ENCODE data around the gene MAP3K14. TPM values are rescaled to one million over a fixed set of nuclear protein-coding genes. Genes with fewer than 3 reads are reported as not detected.

MAP3K14 gene
- total RNA-seq, 2 donors from 2014 or later, result 12.5 to 16.1 TPM

- no peaks in the 10 kb centered on the region for H3K27me3 ChIP-seq (replicated peaks; ENCODE audit: insufficient read depth)
- DNase-seq (ENCODE audit: low spot score), result no peak
- no peak overlapping the region for H3K27ac ChIP-seq
- no peaks in the 10 kb centered on the region for H3K9me3 ChIP-seq
- H3K4me1 ChIP-seq (replicated peaks), result no peaks in the 10 kb centered on the region
- WGBS, result 69% methylated on average over 8 of the region's 8 CpGs
- H3K4me3 ChIP-seq, result peak overlapping the region in 1 of 2 donors; percentile 48
- intact Hi-C loops (cut with DNase I), result no loop called here
- no peaks in the 10 kb centered on the region for H3K36me3 ChIP-seq
- TF ChIP-seq POLR2A (IDR thresholded peaks at IDR 0.05) (no peak), CTCF (IDR thresholded peaks at IDR 0.05) (no peak), POLR2AphosphoS5 (IDR thresholded peaks at IDR 0.05) (no peak)
Observed at GRCh38 chr17:45222996-45223538, 93.8 kb downstream of the MAP3K14 start.

DNA sequence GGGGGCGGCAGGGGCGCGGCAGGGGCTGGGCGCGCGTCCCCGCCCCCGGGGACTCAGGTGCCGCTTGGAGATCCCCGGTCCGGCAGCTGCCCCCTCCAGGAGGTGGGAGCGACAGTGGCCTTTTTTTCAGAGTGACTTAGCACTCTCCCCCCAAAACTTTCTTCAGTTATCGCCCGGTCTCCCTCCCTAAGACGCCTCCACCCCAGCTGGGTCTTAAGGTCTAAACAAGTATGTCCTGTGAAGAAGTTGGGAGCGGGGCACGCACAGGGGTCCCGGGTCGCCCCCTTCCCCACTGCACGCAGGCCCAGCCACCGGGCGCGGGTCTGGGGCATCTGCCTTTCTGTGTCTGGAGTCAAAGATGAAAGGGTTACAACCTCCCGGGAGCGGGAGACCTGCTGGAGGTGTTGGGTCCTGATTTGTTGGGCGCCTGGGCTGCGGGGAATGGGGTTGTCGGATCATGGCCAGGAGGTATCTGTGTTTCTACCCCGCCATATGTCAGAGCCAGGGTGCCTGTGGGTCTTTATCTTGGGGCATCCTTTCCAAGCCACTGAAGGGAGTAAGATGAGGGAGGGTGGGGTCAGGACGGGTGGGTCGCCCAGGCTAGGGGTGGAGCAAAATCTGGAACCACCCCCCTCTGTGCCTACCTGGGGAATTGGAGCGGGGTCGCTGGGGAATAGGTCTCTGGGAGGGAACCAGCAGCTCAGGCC lies 94.4 kb downstream of the MAP3K14 start:
- intact Hi-C loops (cut with DNase I), result no loop called here
- Histone ChIP-seq H3K36me3 (no peaks in the 10 kb centered on the region), H3K9me3 (no peaks in the 10 kb centered on the region), H3K27me3 (replicated peaks; ENCODE audit: insufficient read depth) (no peaks in the 10 kb centered on the region), H3K27ac (peak overlapping the region in 1 of 2 donors; percentile 43), H3K4me1 (replicated peaks) (no peaks in the 10 kb centered on the region), H3K4me3 (peak overlapping the region; percentile 48 to 54)
- 19% methylated on average over 33 of the region's 33 CpGs for WGBS
- DNase-seq (ENCODE audit: low spot score), result no peak
- no peak for TF ChIP-seq POLR2A (IDR thresholded peaks at IDR 0.05)
- no peak for TF ChIP-seq CTCF (IDR thresholded peaks at IDR 0.05)
- no peak for TF ChIP-seq POLR2AphosphoS5 (IDR thresholded peaks at IDR 0.05)

DNA sequence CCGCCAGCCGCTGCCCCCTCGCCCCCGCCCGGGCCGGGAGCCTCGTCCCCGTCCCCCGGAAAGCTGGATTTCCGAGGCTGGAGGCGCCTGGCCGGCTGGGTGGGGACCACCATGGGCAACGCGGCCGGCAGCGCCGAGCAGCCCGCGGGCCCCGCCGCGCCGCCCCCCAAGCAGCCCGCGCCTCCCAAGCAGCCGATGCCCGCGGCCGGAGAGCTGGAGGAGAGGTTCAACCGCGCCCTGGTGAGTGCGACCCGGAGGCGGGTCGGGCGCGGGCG lies 94.9 kb downstream of the MAP3K14 start:
- intact Hi-C loops (cut with DNase I), result no loop called here
- H3K27ac ChIP-seq, result peak overlapping the region in 1 of 2 donors; percentile 43
- 0% methylated on average over 24 of the region's 38 CpGs for WGBS

DNA sequence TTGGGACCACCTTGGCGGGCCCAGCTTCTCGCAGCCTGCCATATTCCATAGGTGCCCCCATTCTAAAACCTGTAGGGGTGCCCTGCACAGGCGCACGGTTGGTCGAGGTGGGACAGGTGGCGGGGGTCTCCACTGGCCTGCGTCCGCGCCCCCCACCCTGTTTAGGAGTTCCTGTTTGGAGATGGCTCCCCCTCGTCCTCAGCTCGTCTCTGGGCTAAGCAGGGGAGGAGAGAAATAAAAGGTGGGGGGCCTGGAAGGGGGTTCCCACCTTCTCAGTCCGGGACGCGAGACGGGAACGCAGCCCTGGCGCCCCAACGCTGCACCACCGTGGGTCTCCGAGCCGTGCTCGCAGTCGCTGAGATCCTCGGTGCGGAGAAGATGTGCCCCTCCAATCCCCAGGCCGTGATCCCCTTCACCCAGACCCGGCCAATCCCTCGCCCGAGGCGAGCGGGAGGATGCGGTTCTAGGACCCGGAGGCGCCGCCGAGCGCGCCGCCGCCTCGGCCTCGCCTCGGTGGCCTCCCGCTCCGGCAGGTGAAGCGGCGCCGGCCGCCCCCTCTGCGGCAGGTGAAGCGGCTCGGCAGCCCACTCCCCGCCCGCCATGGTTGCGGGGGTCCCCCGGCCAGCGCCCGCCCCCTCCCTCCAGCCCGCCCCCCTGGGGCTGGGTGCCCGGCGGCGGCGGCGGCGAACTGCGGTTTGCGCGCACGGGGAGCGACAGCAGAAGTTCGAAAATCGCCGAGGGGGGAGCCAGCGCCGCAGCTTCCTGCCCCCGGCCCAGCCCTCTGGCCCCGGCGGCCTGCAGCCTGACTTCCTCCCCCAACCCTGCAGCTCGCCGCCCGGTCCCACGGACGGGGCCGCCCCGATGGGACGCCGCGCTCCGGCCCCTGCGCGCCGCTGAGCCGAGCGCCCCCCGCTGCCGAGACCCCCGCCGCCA lies 95.5 kb downstream of the MAP3K14 start, which contains the start of gene FMNL1:
FMNL1 (plus strand) TSS at position 805 of the 933 bp plus-strand sequence. CDS start 240 bp downstream, outside the sequence.
- no peak for TF ChIP-seq POLR2A (IDR thresholded peaks at IDR 0.05)
- TF ChIP-seq POLR2AphosphoS5 (IDR thresholded peaks at IDR 0.05), result no peak
- TF ChIP-seq CTCF (IDR thresholded peaks at IDR 0.05), result no peak
- Histone ChIP-seq H3K4me1 (replicated peaks) (no peaks in the 10 kb centered on the region), H3K4me3 (peak within 1 kb of the TSS; percentile 48 to 54), H3K27me3 (replicated peaks; ENCODE audit: insufficient read depth) (no peaks in the 10 kb centered on the region), H3K27ac (peak within 1 kb of the TSS in 1 of 2 donors; percentile 43), H3K9me3 (no peaks in the 10 kb centered on the region), H3K36me3 (no peaks in the 10 kb centered on the region)
- intact Hi-C loops (cut with DNase I), result no loop called here
- 5% methylated on average over 58 of the region's 98 CpGs for WGBS
- DNase-seq (ENCODE audit: low spot score), result no peak

More for the DNA sequence above, 94.9 kb downstream of the MAP3K14 start:
- TF ChIP-seq CTCF (IDR thresholded peaks at IDR 0.05), result no peak
- no peak for TF ChIP-seq POLR2AphosphoS5 (IDR thresholded peaks at IDR 0.05)
- Histone ChIP-seq H3K4me1 (replicated peaks) (no peaks in the 10 kb centered on the region), H3K9me3 (no peaks in the 10 kb centered on the region), H3K4me3 (peak overlapping the region; percentile 48 to 54), H3K36me3 (no peaks in the 10 kb centered on the region), H3K27me3 (replicated peaks; ENCODE audit: insufficient read depth) (no peaks in the 10 kb centered on the region)
- DNase-seq (ENCODE audit: low spot score), result no peak

Measured in prostate gland (tissue), 2 donors.